BLaER1 treated with 17β-estradiol and CSF1 and Interleukin-3, amounts not matched to agents 10 nM and 100 nM (cell line): ENCODE data around the gene ACTN1.
A peak's percentile ranks its signal among the peaks of the same experiment; 100 is the strongest.

Experiments used
- H3K27ac ChIP-seq, 11 experiments: shearing (Covaris generic); formaldehyde crosslinking; 2 replicates each; pipeline ENCODE4 v1.8.1; 2022
- H3K27me3 ChIP-seq, 11 experiments: shearing (Covaris generic); formaldehyde crosslinking; 2 replicates each; pipeline ENCODE4 v1.8.1; 2022
- H3K36me3 ChIP-seq, 11 experiments: shearing (Covaris generic); formaldehyde crosslinking; 2 replicates each; pipeline ENCODE4 v1.8.1; 2022
- H3K4me1 ChIP-seq, 10 experiments: shearing (Covaris generic); formaldehyde crosslinking; 2 replicates each; pipeline ENCODE4 v1.8.1; 2022
- H3K4me2 ChIP-seq, 11 experiments: shearing (Covaris generic); formaldehyde crosslinking; 2 replicates each; pipeline ENCODE4 v1.8.1; 2022
- H3K4me3 ChIP-seq, 10 experiments: shearing (Covaris generic); formaldehyde crosslinking; 2 replicates each; pipeline ENCODE4 v1.8.1; 2022
- H3K9ac ChIP-seq, 11 experiments: shearing (Covaris generic); formaldehyde crosslinking; 2 replicates each; pipeline ENCODE4 v1.8.1; 2022
- H3K9me3 ChIP-seq, 11 experiments: shearing (Covaris generic); formaldehyde crosslinking; replicated peaks in 1 of 11; 2 replicates each; pipeline ENCODE4 v1.8.1; 2022
- H4K20me1 ChIP-seq, 11 experiments: shearing (Covaris generic); formaldehyde crosslinking; 2 replicates each; pipeline ENCODE4 v1.8.1; 2022
- Cebpa-rat ChIP-seq, 11 experiments: shearing (Covaris generic); IDR thresholded peaks; 2 replicates each; pipeline ENCODE4 v1.8.1; 2022

ACTN1 gene

GRCh38 chr14:68899033-68899603, 80.0 kb downstream of the ACTN1 start:
- H3K9ac ChIP-seq, result peak overlapping the region in 2 of 11 experiments; percentile 10 to 37; a peak in 1 of 22 replicates
- peaks cover 0 to 62% (median 13%) of the 10 kb centered on the region in 11 experiments; a peak in 13 of 22 replicates for H4K20me1 ChIP-seq
- H3K4me3 ChIP-seq, result no peak overlapping the region
- H3K4me2 ChIP-seq, result peak overlapping the region; percentile 39 to 80 (median 56); a peak in 19 of 22 replicates
- peaks cover 15 to 37% (median 35%) of the 10 kb centered on the region in 10 experiments for H3K4me1 ChIP-seq
- H3K9me3 ChIP-seq, result no peaks in the 10 kb centered on the region
- TF ChIP-seq Cebpa-rat (IDR thresholded peaks at IDR 0.05), result no peak
- no peaks in the 10 kb centered on the region for H3K27me3 ChIP-seq
- peaks cover 60 to 100% (median 91%) of the 10 kb centered on the region in 11 experiments for H3K36me3 ChIP-seq
- 0 out of 22 replicates have a peak overlapping the region, but pooled peaks of 1 of the 11 experiments have one; percentile 1 for H3K27ac ChIP-seq

GRCh38 chr14:68898248-68899032, 80.7 kb downstream of the ACTN1 start:
- Histone ChIP-seq H3K27me3 (no peaks in the 10 kb centered on the region), H3K4me3 (no peak overlapping the region), H3K36me3 (peaks cover 60 to 100% (median 91%) of the 10 kb centered on the region in 11 experiments), H3K4me1 (peaks cover 15 to 37% (median 35%) of the 10 kb centered on the region in 10 experiments), H3K9me3 (no peaks in the 10 kb centered on the region), H3K27ac (peak overlapping the region in 4 of 11 experiments; percentile 1 to 17 (median 5); a peak in 3 of 22 replicates), H3K9ac (peak overlapping the region in 4 of 11 experiments; percentile 10 to 50 (median 24); a peak in 3 of 22 replicates), H3K4me2 (peak overlapping the region in 9 of 11 experiments; percentile 49 to 80 (median 56); a peak in 14 of 22 replicates), H4K20me1 (peaks cover 0 to 62% (median 13%) of the 10 kb centered on the region in 11 experiments; a peak in 13 of 22 replicates)
- TF ChIP-seq Cebpa-rat (IDR thresholded peaks at IDR 0.05), result no peak

GRCh38 chr14:68897559-68898155, 81.4 kb downstream of the ACTN1 start:
- no peaks in the 10 kb centered on the region for H3K27me3 ChIP-seq
- H3K27ac ChIP-seq, result peak overlapping the region in 3 of 11 experiments; percentile 1 to 35 (median 3); a peak in 3 of 22 replicates
- no peak for TF ChIP-seq Cebpa-rat (IDR thresholded peaks at IDR 0.05)
- H3K4me1 ChIP-seq, result peaks cover 15 to 37% (median 35%) of the 10 kb centered on the region in 10 experiments
- H4K20me1 ChIP-seq, result peaks cover 0 to 66% (median 13%) of the 10 kb centered on the region in 11 experiments; a peak in 13 of 22 replicates
- no peaks in the 10 kb centered on the region for H3K9me3 ChIP-seq
- peak overlapping the region in 7 of 11 experiments; percentile 51 to 80 (median 56); a peak in 11 of 22 replicates for H3K4me2 ChIP-seq
- peaks cover 63 to 100% (median 91%) of the 10 kb centered on the region in 11 experiments for H3K36me3 ChIP-seq
- H3K9ac ChIP-seq, result peak overlapping the region in 4 of 11 experiments; percentile 10 to 50 (median 24); a peak in 2 of 22 replicates
- H3K4me3 ChIP-seq, result no peak overlapping the region

- no peak overlapping the region for H3K27ac ChIP-seq
- H3K9ac ChIP-seq, result no peak overlapping the region
- H3K4me3 ChIP-seq, result no peak overlapping the region
- H3K4me2 ChIP-seq, result no peak overlapping the region
- peaks cover 0 to 65% (median 11%) of the 10 kb centered on the region in 11 experiments; a peak in 13 of 22 replicates for H4K20me1 ChIP-seq
- H3K27me3 ChIP-seq, result no peaks in the 10 kb centered on the region
- H3K36me3 ChIP-seq, result peaks cover 62 to 99% (median 91%) of the 10 kb centered on the region in 11 experiments
- peaks cover 15 to 36% (median 35%) of the 10 kb centered on the region in 10 experiments for H3K4me1 ChIP-seq
- no peak for TF ChIP-seq Cebpa-rat (IDR thresholded peaks at IDR 0.05)
- H3K9me3 ChIP-seq, result no peaks in the 10 kb centered on the region
These were observed 83.0 kb downstream of the ACTN1 start for GRCh38 chr14:68896132-68896531.

GRCh38 chr14:68894802-68895703, 84.0 kb downstream of the ACTN1 start:
- Histone ChIP-seq H3K27me3 (no peaks in the 10 kb centered on the region), H3K9me3 (no peaks in the 10 kb centered on the region), H3K36me3 (peaks cover 65 to 100% (median 93%) of the 10 kb centered on the region in 11 experiments), H3K4me2 (no peak overlapping the region), H4K20me1 (peaks cover 0 to 66% (median 7%) of the 10 kb centered on the region in 11 experiments; a peak in 13 of 22 replicates), H3K9ac (no peak overlapping the region), H3K4me3 (no peak overlapping the region), H3K4me1 (peaks cover 7 to 28% (median 26%) of the 10 kb centered on the region in 10 experiments), H3K27ac (no peak overlapping the region)
- TF ChIP-seq Cebpa-rat (IDR thresholded peaks at IDR 0.05), result no peak

- H3K36me3 ChIP-seq, result peaks cover 71 to 100% (median 96%) of the 10 kb centered on the region in 11 experiments
- no peak overlapping the region for H3K9ac ChIP-seq
- peaks cover 0 to 19% (median 17%) of the 10 kb centered on the region in 10 experiments; a peak in 16 of 20 replicates for H3K4me1 ChIP-seq
- no peak overlapping the region for H3K27ac ChIP-seq
- H3K27me3 ChIP-seq, result no peaks in the 10 kb centered on the region
- no peaks in the 10 kb centered on the region for H3K9me3 ChIP-seq
- TF ChIP-seq Cebpa-rat (IDR thresholded peaks at IDR 0.05), result no peak
- no peak overlapping the region for H3K4me3 ChIP-seq
- peaks cover 0 to 63% (median 7%) of the 10 kb centered on the region in 11 experiments; a peak in 9 of 22 replicates for H4K20me1 ChIP-seq
- no peak overlapping the region for H3K4me2 ChIP-seq
These were observed 85.0 kb downstream of the ACTN1 start for GRCh38 chr14:68894123-68894522.

- H3K27ac ChIP-seq, result no peak overlapping the region
- no peak overlapping the region for H3K4me2 ChIP-seq
- H3K9me3 ChIP-seq, result no peaks in the 10 kb centered on the region
- peaks cover 0 to 63% (median 4%) of the 10 kb centered on the region in 11 experiments; a peak in 9 of 22 replicates for H4K20me1 ChIP-seq
- no peak overlapping the region for H3K4me3 ChIP-seq
- no peak overlapping the region for H3K9ac ChIP-seq
- TF ChIP-seq Cebpa-rat (IDR thresholded peaks at IDR 0.05), result no peak
- no peaks in the 10 kb centered on the region for H3K27me3 ChIP-seq
- H3K36me3 ChIP-seq, result peaks cover 76 to 100% (median 96%) of the 10 kb centered on the region in 11 experiments
- H3K4me1 ChIP-seq, result peaks cover 0 to 13% (median 11%) of the 10 kb centered on the region in 10 experiments; a peak in 14 of 20 replicates
These were observed 85.5 kb downstream of the ACTN1 start for GRCh38 chr14:68893566-68893965.

- Histone ChIP-seq H3K9me3 (no peaks in the 10 kb centered on the region), H3K4me3 (no peak overlapping the region), H3K4me1 (peaks cover 0 to 7% (median 5%) of the 10 kb centered on the region in 10 experiments; a peak in 13 of 20 replicates), H3K36me3 (peaks cover 83 to 100% (median 97%) of the 10 kb centered on the region in 11 experiments), H4K20me1 (peaks cover 0 to 63% (median 0%) of the 10 kb centered on the region in 11 experiments; a peak in 7 of 22 replicates), H3K9ac (no peak overlapping the region), H3K27me3 (no peaks in the 10 kb centered on the region), H3K27ac (no peak overlapping the region), H3K4me2 (no peak overlapping the region)
- TF ChIP-seq Cebpa-rat (IDR thresholded peaks at IDR 0.05), result no peak
These were observed 86.1 kb downstream of the ACTN1 start for GRCh38 chr14:68892961-68893360.
